HG03575 (cell line): Measurements from ENCODE around the gene PAX7.
"Not testable (repeated sequence)": the region's sequence is repeated elsewhere in the genome, so short reads cannot be mapped to it uniquely, and the experiment has no call there.

Source experiments
- ATAC-seq: cut with Tn5 transposase; IDR thresholded peaks from one replicate; pipeline ENCODE4 v1.9.1; 2021; ENCODE audit not compliant: unreplicated experiment, insufficient number of reproducible peaks, low FRiP score; ENCODE audit errors: extremely low read depth

The PAX7 gene

GRCh38 chr1:18687273-18687672 lies 56.6 kb downstream of the PAX7 start:
- ATAC-seq: no peak

- no peak for ATAC-seq
Measured at GRCh38 chr1:18691648-18692047, 61.0 kb downstream of the PAX7 start.

- no peak for ATAC-seq
Measured at GRCh38 chr1:18693256-18694098, 62.8 kb downstream of the PAX7 start.

- ATAC-seq: not testable (repeated sequence)
Measured at GRCh38 chr1:18694289-18694688, 63.6 kb downstream of the PAX7 start.

- ATAC-seq: no peak
Measured at GRCh38 chr1:18697541-18697940, 66.9 kb downstream of the PAX7 start.

GRCh38 chr1:18700530-18700929 lies 69.9 kb downstream of the PAX7 start:
- ATAC-seq: no peak

- no peak for ATAC-seq
Measured at GRCh38 chr1:18701183-18701582, 70.5 kb downstream of the PAX7 start.

GRCh38 chr1:18703041-18703621 lies 72.5 kb downstream of the PAX7 start:
- ATAC-seq: no peak

- ATAC-seq: no peak
Measured at GRCh38 chr1:18705811-18706210, 75.2 kb downstream of the PAX7 start.

- ATAC-seq: no peak
Measured at GRCh38 chr1:18707696-18708257, 77.1 kb downstream of the PAX7 start.

GRCh38 chr1:18710002-18710401 lies 79.4 kb downstream of the PAX7 start:
- no peak for ATAC-seq

GRCh38 chr1:18711003-18711402 lies 80.4 kb downstream of the PAX7 start:
- no peak for ATAC-seq

- ATAC-seq: no peak
Measured at GRCh38 chr1:18711536-18712251, 81.0 kb downstream of the PAX7 start.

GRCh38 chr1:18712252-18712600 lies 81.6 kb downstream of the PAX7 start:
- ATAC-seq: no peak

GRCh38 chr1:18714404-18715175 lies 83.9 kb downstream of the PAX7 start:
- ATAC-seq: no peak

GRCh38 chr1:18716112-18716784 lies 85.6 kb downstream of the PAX7 start:
- ATAC-seq: no peak

- no peak for ATAC-seq
Measured at GRCh38 chr1:18716785-18717678, 86.4 kb downstream of the PAX7 start.
